GM23248 (cell line): ENCODE data around the gene SLC25A21. TPM values are rescaled to one million over a fixed set of nuclear protein-coding genes. Genes with fewer than 3 reads are reported as not detected.

Experiments
- DNase-seq: peaks from one replicate; pipeline ENCODE4 v3.0.0-alpha.2; 2015
- H2AFZ ChIP-seq: fragments of 200-600 bp; sonication (generic); 2 replicates; pipeline ENCODE4 v1.6.1; 2016; ENCODE audit warnings: antibody characterized with exemption
- H3F3A ChIP-seq: fragments of 200-600 bp; sonication (generic); 2 replicates; pipeline ENCODE4 v1.6.1; 2016; ENCODE audit warnings: mild to moderate bottlenecking, antibody characterized with exemption, mixed run types; ENCODE audit not compliant: insufficient read depth
- H3K27ac ChIP-seq: fragments of 200-600 bp; sonication (generic); 2 replicates; pipeline ENCODE4 v1.5.1; 2016; ENCODE audit warnings: mild to moderate bottlenecking
- H3K27me3 ChIP-seq: fragments of 200-600 bp; sonication (generic); replicated peaks from 2 replicates; pipeline ENCODE4 v1.6.1; 2016; ENCODE audit warnings: mild to moderate bottlenecking; ENCODE audit not compliant: insufficient read depth
- H3K36me3 ChIP-seq: fragments of 200-600 bp; sonication (generic); 2 replicates; pipeline ENCODE4 v1.6.1; 2016; ENCODE audit warnings: low read depth, mild to moderate bottlenecking
- H3K4me1 ChIP-seq: fragments of 200-600 bp; sonication (generic); 2 replicates; pipeline ENCODE4 v1.6.1; 2016; ENCODE audit warnings: mild to moderate bottlenecking; ENCODE audit not compliant: insufficient read depth
- H3K4me2 ChIP-seq: fragments of 200-600 bp; sonication (generic); one replicate; pipeline ENCODE4 v1.6.1; 2016; ENCODE audit warnings: mild to moderate bottlenecking; ENCODE audit not compliant: unreplicated experiment
- H3K4me3 ChIP-seq: fragments of 200-600 bp; sonication (generic); 2 replicates; pipeline ENCODE4 v1.5.1; 2016; ENCODE audit warnings: mild to moderate bottlenecking
- H3K79me2 ChIP-seq: fragments of 200-600 bp; sonication (generic); 2 replicates; pipeline ENCODE4 v1.6.1; 2016; ENCODE audit warnings: mild to moderate bottlenecking; ENCODE audit not compliant: insufficient read depth
- H3K9ac ChIP-seq: fragments of 200-600 bp; sonication (generic); 2 replicates; pipeline ENCODE4 v1.6.1; 2016; ENCODE audit warnings: mild to moderate bottlenecking
- H3K9me2 ChIP-seq: fragments of 200-600 bp; sonication (generic); 2 replicates; pipeline ENCODE4 v1.6.1; 2016; ENCODE audit warnings: mixed run types, mild to moderate bottlenecking, moderate library complexity; ENCODE audit not compliant: insufficient read depth
- H3K9me3 ChIP-seq: fragments of 200-600 bp; sonication (generic); one replicate; pipeline ENCODE4 v1.6.1; 2017; ENCODE audit warnings: low read depth
- H4K20me1 ChIP-seq: fragments of 200-600 bp; sonication (generic); 2 replicates; pipeline ENCODE4 v1.6.0; 2016; ENCODE audit not compliant: insufficient read depth
- EZH2 ChIP-seq: fragments of 200-600 bp; sonication (generic); IDR thresholded peaks from 2 replicates; pipeline ENCODE4 v1.6.1; 2018; ENCODE audit warnings: antibody characterized with exemption, mild to moderate bottlenecking; ENCODE audit not compliant: insufficient read depth, poor library complexity, severe bottlenecking
- EZH2phosphoT487 ChIP-seq: fragments of 200-600 bp; sonication (generic); IDR thresholded peaks from 2 replicates; pipeline ENCODE4 v1.6.1; 2018; ENCODE audit warnings: antibody characterized with exemption, moderate library complexity, mild to moderate bottlenecking, low read depth; ENCODE audit not compliant: insufficient read depth
- WGBS, 2 experiments: methylation state at CpG; one replicate each; pipeline ENCODE4 v1.1.6; 2015 to 2017; ENCODE audit warnings: low lambda C conversion rate in 2 of 2, low coverage in 1 of 2; ENCODE audit errors: missing lambda C conversion rate in 2 of 2; 5-methylcytosine and 5-hydroxymethylcytosine counted together
- in situ Hi-C: fragments of 300-500 bp; cut with MboI; formaldehyde crosslinking; loops from 2 replicates; pipeline ENCODE4 v1.15.0; 2020
- polyA plus RNA-seq: library from polyadenylated mRNA; unstranded; fragments of >200 nt; fragmentation: Nextera tagmentation; extraction: Ambion mirVana; gene quantifications from 2 replicates; pipeline ENCODE4 v1.2.1, GENCODE V29; 2016
- total RNA-seq: library from RNA; depleted of rRNA; stranded (reverse); fragments of >200 nt; shearing (Covaris generic); gene quantifications from 2 replicates; pipeline ENCODE4 v1.2.3, GENCODE V29; 2014

SLC25A21 gene
- total and polyA plus RNA-seq, 2 experiments from 2014 or later = 0.26 TPM; not detected in 1

GRCh38 chr14:36979863-36980262 is 192.5 kb downstream of the SLC25A21 start:
- H3K27me3 ChIP-seq = no peaks in the 10 kb centered on the region
- TF ChIP-seq EZH2 (no peak), EZH2phosphoT487 (no peak)
- WGBS, 2 experiments = 86% methylated on average over 3 of the region's 3 CpGs
- DNase-seq = no peak
- no peaks in the 10 kb centered on the region for H3K36me3 ChIP-seq
- H3K4me1 ChIP-seq = peaks cover 29% of the 10 kb centered on the region
- H3K9ac ChIP-seq = no peak overlapping the region
- H3K9me3 ChIP-seq = no peaks in the 10 kb centered on the region
- no peaks in the 10 kb centered on the region for H4K20me1 ChIP-seq
- in situ Hi-C loops = no loop called here
- H3K27ac ChIP-seq = no peak overlapping the region
- no peaks in the 10 kb centered on the region for H3K9me2 ChIP-seq
- H3K4me2 ChIP-seq = no peak overlapping the region
- H3K4me3 ChIP-seq = no peak overlapping the region
- H2AFZ ChIP-seq = no peak overlapping the region
- no peaks in the 10 kb centered on the region for H3K79me2 ChIP-seq
- peaks cover 9% of the 10 kb centered on the region; the same call in 1 of the 2 replicates for H3F3A ChIP-seq

- H3K4me3 ChIP-seq = no peak overlapping the region
- H3K4me2 ChIP-seq = peak overlapping the region; percentile 10
- peak; percentile 75 for DNase-seq
- in situ Hi-C loops = no loop called here
- peak overlapping the region; percentile 5; the same call in 1 of the 2 replicates for H3K27ac ChIP-seq
- peaks cover 19% of the 10 kb centered on the region for H3F3A ChIP-seq
- no peaks in the 10 kb centered on the region for H3K79me2 ChIP-seq
- no peaks in the 10 kb centered on the region for H3K27me3 ChIP-seq
- peak overlapping the region; percentile 28 for H2AFZ ChIP-seq
- TF ChIP-seq EZH2 (no peak), EZH2phosphoT487 (no peak)
- WGBS, 2 experiments = 48 to 59% methylated on average over 5 of the region's 5 CpGs
- H4K20me1 ChIP-seq = no peaks in the 10 kb centered on the region
- no peak overlapping the region for H3K9ac ChIP-seq
- H3K36me3 ChIP-seq = no peaks in the 10 kb centered on the region
- peaks cover 31% of the 10 kb centered on the region for H3K4me1 ChIP-seq
- no peaks in the 10 kb centered on the region for H3K9me2 ChIP-seq
- H3K9me3 ChIP-seq = no peaks in the 10 kb centered on the region
These were observed 195.8 kb downstream of the SLC25A21 start for GRCh38 chr14:36976571-36977023.

- Histone ChIP-seq H4K20me1 (no peaks in the 10 kb centered on the region), H3K79me2 (no peaks in the 10 kb centered on the region), H3K9ac (no peak overlapping the region), H3K4me2 (no peak overlapping the region), H3K4me1 (peaks cover 31% of the 10 kb centered on the region), H3K9me2 (no peaks in the 10 kb centered on the region), H3K27me3 (no peaks in the 10 kb centered on the region), H3K9me3 (no peaks in the 10 kb centered on the region), H3K36me3 (no peaks in the 10 kb centered on the region), H2AFZ (peak overlapping the region; percentile 28; the same call in 1 of the 2 replicates), H3F3A (peaks cover 19% of the 10 kb centered on the region), H3K4me3 (no peak overlapping the region), H3K27ac (no peak overlapping the region)
- TF ChIP-seq EZH2 (no peak), EZH2phosphoT487 (no peak)
- in situ Hi-C loops = no loop called here
- DNase-seq = no peak
- WGBS, 2 experiments = 97 to 98% methylated on average over 3 of the region's 3 CpGs
These were observed 196.6 kb downstream of the SLC25A21 start for GRCh38 chr14:36975834-36976233.

- no peak for DNase-seq
- in situ Hi-C loops = no loop called here
- Histone ChIP-seq H3K9me2 (no peaks in the 10 kb centered on the region), H3K9ac (no peak overlapping the region), H3F3A (peaks cover 19% of the 10 kb centered on the region), H2AFZ (no peak overlapping the region), H3K27ac (no peak overlapping the region), H3K9me3 (no peaks in the 10 kb centered on the region), H3K36me3 (no peaks in the 10 kb centered on the region), H4K20me1 (no peaks in the 10 kb centered on the region), H3K27me3 (no peaks in the 10 kb centered on the region), H3K79me2 (no peaks in the 10 kb centered on the region), H3K4me3 (no peak overlapping the region), H3K4me2 (no peak overlapping the region), H3K4me1 (peaks cover 31% of the 10 kb centered on the region)
- 94 to 95% methylated on average over 2 of the region's 2 CpGs for WGBS, 2 experiments
- no peak for TF ChIP-seq EZH2
- no peak for TF ChIP-seq EZH2phosphoT487
These were observed 197.4 kb downstream of the SLC25A21 start for GRCh38 chr14:36974985-36975384.
